GM18507 (cell line): ENCODE data around the gene SETD2.
A peak's percentile ranks its signal among the peaks of the same experiment; 100 is the strongest.

ENCODE experiments used
- DNase-seq: peaks from one replicate; pipeline ENCODE4 v3.0.0; 2011; ENCODE audit warnings: low read depth; ENCODE audit not compliant: insufficient read length; ENCODE audit errors: extremely low spot score
- FAIRE-seq: peaks from 2 replicates; lab custom pipeline; 2011; peaks lifted over from hg19 to GRCh38; lab: Jason Lieb, UNC

The SETD2 gene

GRCh38 chr3:46976326-46977190 lies 187.4 kb downstream of the SETD2 start, which contains the start of gene CCDC12:
Gene CCDC12 (minus strand): TSS chr3:46976745. CDS start chr3:46976732, 13 bp downstream.
- DNase-seq (peak; percentile 95), FAIRE-seq (peak; percentile 97)

- FAIRE-seq, result peak; percentile 75
These were observed 189.3 kb downstream of the SETD2 start for GRCh38 chr3:46974421-46975171.

GRCh38 chr3:46972396-46972795 lies 191.5 kb downstream of the SETD2 start:
- FAIRE-seq, result peak; percentile 75
- no peak for DNase-seq

More at GRCh38 chr3:46974421-46975171, 189.3 kb downstream of the SETD2 start:
- DNase-seq, result no peak

GRCh38 chr3:46971742-46972141 lies 192.2 kb downstream of the SETD2 start:
- FAIRE-seq (peak; percentile 84), DNase-seq (no peak)

GRCh38 chr3:46971151-46971550 lies 192.8 kb downstream of the SETD2 start:
- no peak for FAIRE-seq
- DNase-seq, result no peak

- DNase-seq, result no peak
- FAIRE-seq, result no peak
These were observed 193.4 kb downstream of the SETD2 start for GRCh38 chr3:46970391-46971091.

GRCh38 chr3:46968783-46969428 lies 195.0 kb downstream of the SETD2 start:
- DNase-seq (no peak), FAIRE-seq (no peak)

GRCh38 chr3:46966811-46967210 lies 197.1 kb downstream of the SETD2 start:
- peak; percentile 71 for FAIRE-seq
- DNase-seq, result no peak
